SK-N-SH (cell line): ENCODE measurements around the gene FERMT1. TPM values are rescaled to one million over a fixed set of nuclear protein-coding genes. Genes with fewer than 3 reads are reported as not detected.

Experiments
- CTCF ChIA-PET: fragments of 300-600, 350-600 bp; formaldehyde crosslinking; extraction: SDS; loops from one replicate; lab custom pipeline; 2021; lab: Yijun Ruan, JAX
- POLR2A ChIA-PET: fragments of 350-600 bp; sonication (Branson Sonifier 250); formaldehyde crosslinking; extraction: SDS; loops from one replicate; lab custom pipeline; 2020; ENCODE audit warnings: antibody characterized with exemption, inconsistent platforms; lab: Yijun Ruan, JAX
- DNase-seq: peaks from one replicate; pipeline ENCODE4 v3.0.0; 2012
- H2AFZ ChIP-seq: fragments of 200-600 bp; sonication (generic); 2 replicates; pipeline ENCODE4 v1.8.1; 2016; ENCODE audit warnings: antibody characterized with exemption, mild to moderate bottlenecking, low read depth
- H3F3A ChIP-seq: fragments of 200-600 bp; sonication (generic); replicated peaks from 2 replicates; pipeline ENCODE3; 2016; ENCODE audit warnings: antibody characterized with exemption, mild to moderate bottlenecking; ENCODE audit not compliant: insufficient read depth
- H3K27ac ChIP-seq, 2 experiments: fragments of 200-500 bp in 1 of 2; fragments of 200-600 bp in 1 of 2; sonication (Bioruptor generic) in 1 of 2; sonication (generic), shearing (Covaris generic) in 1 of 2; 2 replicates each; pipeline versions ENCODE4 v1.5.1 to v1.6.1; 2014 to 2016; ENCODE audit warnings: low read depth in 2 of 2, inconsistent platforms in 1 of 2, low read length in 1 of 2, mild to moderate bottlenecking in 1 of 2, mixed read lengths in 1 of 2
- H3K27me3 ChIP-seq: fragments of 200-600 bp; sonication (generic), shearing (Covaris generic); 2 replicates; pipeline ENCODE4 v1.6.1; 2016; ENCODE audit warnings: mixed run types; ENCODE audit not compliant: insufficient read depth
- H3K36me3 ChIP-seq, 2 experiments: fragments of 200-500 bp in 1 of 2; fragments of 200-600 bp in 1 of 2; sonication (Bioruptor generic) in 1 of 2; sonication (generic) in 1 of 2; replicated peaks in 1 of 2; 2 replicates each; pipeline versions ENCODE3 to v1.5.1; 2014 to 2016; ENCODE audit warnings: low read length in 1 of 2, mild to moderate bottlenecking in 1 of 2; ENCODE audit not compliant: insufficient read depth in 2 of 2, control insufficient read depth in 1 of 2
- H3K4me1 ChIP-seq, 2 experiments: fragments of 200-500 bp in 1 of 2; fragments of 200-600 bp in 1 of 2; sonication (Bioruptor generic) in 1 of 2; sonication (generic), shearing (Covaris generic) in 1 of 2; 2 replicates each; pipeline versions ENCODE4 v1.5.1 to v1.6.1; 2014 to 2016; ENCODE audit warnings: low read depth in 1 of 2, low read length in 1 of 2, mixed run types in 1 of 2; ENCODE audit not compliant: insufficient read depth in 2 of 2, control insufficient read depth in 1 of 2
- H3K4me2 ChIP-seq: fragments of 200-600 bp; sonication (generic), shearing (Covaris generic); 2 replicates; pipeline ENCODE4 v1.6.1; 2017; ENCODE audit warnings: mixed run types
- H3K4me3 ChIP-seq, 2 experiments: fragments of 200-500 bp in 1 of 2; fragments of 200-600 bp in 1 of 2; sonication (Bioruptor generic) in 1 of 2; sonication (generic), shearing (Covaris generic) in 1 of 2; 2 replicates each; pipeline versions ENCODE4 v1.5.1 to v1.8.1; 2014 to 2016; ENCODE audit warnings: low read depth in 2 of 2, inconsistent platforms in 1 of 2, low read length in 1 of 2, mild to moderate bottlenecking in 1 of 2, mixed read lengths in 1 of 2, moderate library complexity in 1 of 2
- H3K79me2 ChIP-seq: fragments of 200-600 bp; sonication (generic); 2 replicates; pipeline ENCODE4 v1.8.1; 2017; ENCODE audit warnings: mild to moderate bottlenecking; ENCODE audit not compliant: insufficient read depth
- H3K9ac ChIP-seq: fragments of 200-600 bp; sonication (generic); 2 replicates; pipeline ENCODE4 v1.6.1; 2017; ENCODE audit warnings: mixed run types
- H3K9me2 ChIP-seq: fragments of 200-600 bp; sonication (generic); 2 replicates; pipeline ENCODE4 v1.6.1; 2017; ENCODE audit warnings: mixed run types
- H3K9me3 ChIP-seq: fragments of 200-600 bp; sonication (generic); 2 replicates; pipeline ENCODE4 v1.6.1; 2017; ENCODE audit warnings: mixed run types, mild to moderate bottlenecking, moderate library complexity
- H4K20me1 ChIP-seq: fragments of 200-600 bp; sonication (generic); 2 replicates; pipeline ENCODE4 v1.6.1; 2017; ENCODE audit warnings: mild to moderate bottlenecking, mixed run types; ENCODE audit not compliant: insufficient read depth
- CTCF ChIP-seq: fragments of 200-600 bp; sonication (generic); IDR thresholded peaks from 2 replicates; pipeline ENCODE4 v1.6.1; 2017; ENCODE audit warnings: antibody characterized with exemption, mild to moderate bottlenecking, moderate library complexity
- ELF1 ChIP-seq: IDR thresholded peaks from 2 replicates; pipeline ENCODE4 v1.4.0; 2012
- EZH2phosphoT487 ChIP-seq: fragments of 200-600 bp; sonication (generic); IDR thresholded peaks from 2 replicates; pipeline ENCODE4 v1.6.1; 2017; ENCODE audit warnings: low read depth, mixed run types, mild to moderate bottlenecking, antibody characterized with exemption, moderate library complexity, borderline replicate concordance
- FOSL2 ChIP-seq: IDR thresholded peaks from 2 replicates; pipeline ENCODE4 v1.4.0; 2012; ENCODE audit warnings: low read depth, mild to moderate bottlenecking, moderate library complexity, borderline replicate concordance
- FOXJ3 ChIP-seq: sonication (generic); formaldehyde crosslinking; IDR thresholded peaks from 2 replicates; pipeline ENCODE4 v1.5.1; 2020; ENCODE audit warnings: mild to moderate bottlenecking, missing genetic modification reagents
- GABPA ChIP-seq: IDR thresholded peaks from 2 replicates; pipeline ENCODE4 v1.4.0; 2012; ENCODE audit warnings: low read depth, mild to moderate bottlenecking
- IRF3 ChIP-seq: fragments of 150-350 bp; IDR thresholded peaks from 2 replicates; pipeline ENCODE4 v1.6.1; 2016; ENCODE audit warnings: mild to moderate bottlenecking, low read depth, low read length
- JUND ChIP-seq: IDR thresholded peaks from 2 replicates; pipeline ENCODE4 v1.4.0; 2012
- MEF2A ChIP-seq: IDR thresholded peaks from 2 replicates; pipeline ENCODE4 v1.4.0; 2012; ENCODE audit warnings: low read depth, borderline replicate concordance
- NRF1 ChIP-seq: IDR thresholded peaks from 2 replicates; pipeline ENCODE4 v1.6.1; 2012; ENCODE audit warnings: low read depth, mild to moderate bottlenecking, low read length
- PBX3 ChIP-seq: IDR thresholded peaks from 2 replicates; pipeline ENCODE4; 2012
- POLR2AphosphoS5 ChIP-seq: IDR thresholded peaks from 2 replicates; pipeline ENCODE4 v1.6.1; 2012; ENCODE audit warnings: low read depth, low read length
- REST ChIP-seq: IDR thresholded peaks from 2 replicates; pipeline ENCODE4 v1.6.1; 2012; ENCODE audit warnings: mild to moderate bottlenecking, low read depth, low read length, moderate library complexity
- RXRA ChIP-seq: IDR thresholded peaks from 2 replicates; pipeline ENCODE4 v1.4.0; 2012; ENCODE audit warnings: low read depth, mild to moderate bottlenecking, borderline replicate concordance
- USF1 ChIP-seq: IDR thresholded peaks from 2 replicates; pipeline ENCODE4 v1.4.0; 2012; ENCODE audit warnings: low read depth, borderline replicate concordance
- WGBS: methylation state at CpG from one replicate; pipeline ENCODE4 v1.1.6; 2017; ENCODE audit warnings: low lambda C conversion rate; 5-methylcytosine and 5-hydroxymethylcytosine counted together
- polyA plus RNA-seq, 3 experiments: library from polyadenylated mRNA; depleted of rRNA; stranded (reverse); fragments of >200 nt; gene quantifications; 2 replicates each; pipeline ENCODE4 v1.2.3, GENCODE V29; 2012

Gene FERMT1
- polyA plus RNA-seq, 1 of the 3 experiments (the other 2 are of a cell fraction), result 0.81 TPM

- no peak overlapping the region for H3K4me2 ChIP-seq
- CTCF ChIA-PET, result no interaction called here
- H3K27ac ChIP-seq, result no peak overlapping the region
- no peak overlapping the region for H3K9ac ChIP-seq
- TF ChIP-seq GABPA (no peak), FOSL2 (no peak), PBX3 (no peak), CTCF (no peak), JUND (no peak), POLR2AphosphoS5 (no peak), REST (no peak), ELF1 (no peak), USF1 (no peak), FOXJ3 (CRISPR knock-in tag) (no peak), NRF1 (no peak), IRF3 (no peak), RXRA (no peak), EZH2phosphoT487 (no peak), MEF2A (no peak)
- TF ChIP-seq, all 33 proteins: peak for 0
- no peak for DNase-seq
- Histone ChIP-seq H3K4me1 (no peaks in the 10 kb centered on the region), H3K4me3 (no peak overlapping the region), H3F3A (no peaks in the 10 kb centered on the region), H3K79me2 (no peaks in the 10 kb centered on the region), H3K27me3 (no peaks in the 10 kb centered on the region), H3K36me3 (no peaks in the 10 kb centered on the region), H2AFZ (no peak overlapping the region), H3K9me2 (no peaks in the 10 kb centered on the region), H4K20me1 (no peaks in the 10 kb centered on the region), H3K9me3 (no peaks in the 10 kb centered on the region)
- 45% methylated on average over 4 of the region's 4 CpGs for WGBS
- POLR2A ChIA-PET, result no interaction called here
Measured at GRCh38 chr20:6094565-6094964, 28.3 kb downstream of the FERMT1 start.
